Ishikawa (cell line): ENCODE results near the gene KIRREL3.

Experiments
- CREB1 ChIP-seq: IDR thresholded peaks from 2 replicates; pipeline ENCODE4 v1.6.1; 2012; ENCODE audit warnings: low read depth
- EGR1 ChIP-seq: IDR thresholded peaks from 2 replicates; pipeline ENCODE4 v1.6.1; 2012
- EP300 ChIP-seq: IDR thresholded peaks from 2 replicates; pipeline ENCODE4 v1.6.1; 2012; ENCODE audit warnings: borderline replicate concordance
- MAX ChIP-seq: IDR thresholded peaks from 2 replicates; pipeline ENCODE4 v1.6.1; 2012
- NFIC ChIP-seq: IDR thresholded peaks from 2 replicates; pipeline ENCODE4 v1.6.1; 2012
- RAD21 ChIP-seq: IDR thresholded peaks from 2 replicates; pipeline ENCODE4 v1.6.1; 2012; ENCODE audit warnings: low read depth
- REST ChIP-seq: IDR thresholded peaks from 2 replicates; pipeline ENCODE4 v1.6.1; 2012; ENCODE audit warnings: low read depth, mild to moderate bottlenecking
- TAF1 ChIP-seq: IDR thresholded peaks from 2 replicates; pipeline ENCODE4 v1.6.1; 2012; ENCODE audit warnings: low read depth, mild to moderate bottlenecking
- TCF12 ChIP-seq: IDR thresholded peaks from 2 replicates; pipeline ENCODE4 v1.6.1; 2012; ENCODE audit warnings: low read depth
- TEAD4 ChIP-seq: IDR thresholded peaks from 2 replicates; pipeline ENCODE4 v1.6.1; 2012

GRCh38 chr11:126707498-126707897 is 293.1 kb downstream of the KIRREL3 start:
- TF ChIP-seq NFIC, result no peak
- TF ChIP-seq CREB1, result no peak
- no peak for TF ChIP-seq TAF1
- no peak for TF ChIP-seq EGR1
- no peak for TF ChIP-seq MAX
- TF ChIP-seq EP300, result no peak
- TF ChIP-seq RAD21, result no peak
- no peak for TF ChIP-seq TCF12
- TF ChIP-seq REST, result no peak
- no peak for TF ChIP-seq TEAD4
